PFSK-1 (cell line): ENCODE results near the gene LSAMP.

Experiments used
- FOXP2 ChIP-seq: optimal IDR thresholded peaks from 2 replicates; pipeline ENCODE3; 2011; ENCODE audit warnings: borderline replicate concordance, control low read depth, inconsistent platforms; ENCODE audit not compliant: insufficient read depth; ENCODE audit errors: extremely low read length, extremely low read depth
- POLR2AphosphoS5 ChIP-seq: IDR thresholded peaks from 2 replicates; pipeline ENCODE4 v1.6.1; 2012; ENCODE audit warnings: low read depth, mild to moderate bottlenecking, control low read depth, low read length, moderate library complexity
- REST ChIP-seq, 2 experiments: IDR thresholded peaks; 2 replicates each; pipeline versions ENCODE4 v1.6.1 to v1.8.0; 2011 to 2012; ENCODE audit warnings: low read depth in 2 of 2, low read length in 2 of 2, control low read depth in 1 of 2, inconsistent platforms in 1 of 2, mild to moderate bottlenecking in 1 of 2, moderate library complexity in 1 of 2; ENCODE audit not compliant: insufficient read depth in 1 of 2
- SIN3A ChIP-seq: IDR thresholded peaks from 2 replicates; pipeline ENCODE4 v1.6.1; 2012; ENCODE audit warnings: mild to moderate bottlenecking, low read length, moderate library complexity, borderline replicate concordance; ENCODE audit not compliant: insufficient read depth
- TAF1 ChIP-seq: IDR thresholded peaks from 2 replicates; pipeline ENCODE4 v1.6.1; 2012; ENCODE audit warnings: low read length, control low read depth, borderline replicate concordance; ENCODE audit not compliant: insufficient read depth

LSAMP gene

GRCh38 chr3:116028157-116028556 lies 417.1 kb downstream of the LSAMP start:
- TF ChIP-seq POLR2AphosphoS5 = no peak
- no peak for TF ChIP-seq REST (IDR thresholded peaks at IDR 0.05; ENCODE audit: insufficient read depth in 1 of 2, low read depth in 2 of 2, low read length in 2 of 2)
- no peak for TF ChIP-seq SIN3A
- TF ChIP-seq TAF1 = no peak

- TF ChIP-seq POLR2AphosphoS5 (no peak), FOXP2 (no peak), SIN3A (no peak), REST (IDR thresholded peaks at IDR 0.05; ENCODE audit: insufficient read depth in 1 of 2, low read depth in 2 of 2, low read length in 2 of 2) (no peak), TAF1 (no peak)
Measured at GRCh38 chr3:116020989-116021388, 424.3 kb downstream of the LSAMP start.

- TF ChIP-seq POLR2AphosphoS5 = no peak
- no peak for TF ChIP-seq REST (IDR thresholded peaks at IDR 0.05; ENCODE audit: insufficient read depth in 1 of 2, low read depth in 2 of 2, low read length in 2 of 2)
Measured at GRCh38 chr3:116020495-116020894, 424.8 kb downstream of the LSAMP start.

- no peak for TF ChIP-seq SIN3A
- no peak for TF ChIP-seq POLR2AphosphoS5
- no peak for TF ChIP-seq FOXP2
- no peak for TF ChIP-seq TAF1
- TF ChIP-seq REST (IDR thresholded peaks at IDR 0.05; ENCODE audit: insufficient read depth in 1 of 2, low read depth in 2 of 2, low read length in 2 of 2) = no peak
Measured at GRCh38 chr3:116019254-116019763, 426.0 kb downstream of the LSAMP start.

GRCh38 chr3:116018646-116019045 lies 426.6 kb downstream of the LSAMP start:
- no peak for TF ChIP-seq TAF1
- TF ChIP-seq SIN3A = no peak
- TF ChIP-seq POLR2AphosphoS5 = no peak
- TF ChIP-seq FOXP2 = no peak
- no peak for TF ChIP-seq REST (IDR thresholded peaks at IDR 0.05; ENCODE audit: insufficient read depth in 1 of 2, low read depth in 2 of 2, low read length in 2 of 2)
